ENCODE measurements around the gene AOPEP.
A peak's percentile ranks its signal among the peaks of the same experiment; 100 is the strongest.

AOPEP gene

GRCh38 chr9:94851467-94851866 is 125.0 kb downstream of the AOPEP start:
- no peak for DNase-seq

GRCh38 chr9:94851892-94852291 is 125.4 kb downstream of the AOPEP start:
- DNase-seq, result no peak

DNA sequence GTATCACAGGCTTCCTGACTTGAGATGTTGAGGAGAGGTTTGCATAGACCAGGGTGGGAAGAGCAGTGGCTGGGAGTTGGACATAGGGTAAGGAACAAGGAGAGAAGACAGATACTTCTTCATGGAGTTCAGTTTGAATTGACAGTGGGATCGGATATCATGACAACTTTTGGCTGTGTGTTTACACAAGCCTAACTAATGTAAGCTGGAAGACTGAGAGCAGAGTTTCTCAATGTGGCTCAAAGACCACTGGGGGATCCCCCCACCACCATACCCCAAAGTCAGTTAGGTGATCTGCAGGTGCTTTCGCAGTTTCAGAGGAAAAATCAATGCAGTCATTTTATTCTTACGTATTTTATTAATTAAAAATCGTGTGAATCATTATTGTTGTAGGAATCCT is 125.9 kb downstream of the AOPEP start:
- no peak for DNase-seq

DNA sequence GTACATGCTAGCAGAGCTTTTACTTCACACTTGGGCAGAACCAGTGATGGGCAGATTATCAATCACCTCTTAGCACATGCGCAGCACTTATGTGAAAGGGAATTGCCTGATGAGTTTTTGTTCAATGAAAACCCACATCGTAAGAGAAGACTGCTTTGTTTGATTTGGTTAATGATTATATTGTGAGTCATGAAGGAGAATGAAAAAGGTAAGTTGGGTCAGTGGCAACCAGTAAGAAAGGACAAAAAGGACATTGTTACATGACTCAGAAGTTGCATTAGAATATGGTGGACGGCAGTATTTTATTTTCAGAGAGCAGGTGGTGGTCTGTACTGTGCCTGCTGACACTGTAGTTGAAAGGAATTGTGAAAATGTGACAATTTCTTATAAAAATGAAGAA is 127.4 kb downstream of the AOPEP start:
- no peak for DNase-seq

- DNase-seq, result no peak
Observed at GRCh38 chr9:94855903-94856302, 129.4 kb downstream of the AOPEP start.

- DNase-seq, result no peak
Observed at GRCh38 chr9:94857791-94858190, 131.3 kb downstream of the AOPEP start.

DNA sequence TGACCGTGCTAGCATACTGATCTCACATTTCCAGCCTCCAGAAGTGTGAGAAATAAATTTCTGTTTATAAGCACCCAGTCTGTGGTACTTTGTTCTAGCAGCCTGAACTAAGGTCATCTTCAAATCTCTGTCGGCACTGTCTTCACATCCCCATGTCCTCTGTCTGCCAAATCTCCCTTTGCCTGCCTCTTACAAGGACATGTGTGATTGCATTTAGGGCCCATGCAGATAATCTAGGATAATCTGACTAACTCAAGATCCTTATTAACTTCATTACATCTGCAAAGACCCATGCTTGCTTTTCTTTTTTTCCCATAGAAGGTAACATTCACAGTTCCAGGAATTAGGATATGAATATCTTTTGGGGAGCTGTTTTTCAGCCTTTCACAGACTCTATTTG is 132.7 kb downstream of the AOPEP start:
- DNase-seq, result no peak

DNA sequence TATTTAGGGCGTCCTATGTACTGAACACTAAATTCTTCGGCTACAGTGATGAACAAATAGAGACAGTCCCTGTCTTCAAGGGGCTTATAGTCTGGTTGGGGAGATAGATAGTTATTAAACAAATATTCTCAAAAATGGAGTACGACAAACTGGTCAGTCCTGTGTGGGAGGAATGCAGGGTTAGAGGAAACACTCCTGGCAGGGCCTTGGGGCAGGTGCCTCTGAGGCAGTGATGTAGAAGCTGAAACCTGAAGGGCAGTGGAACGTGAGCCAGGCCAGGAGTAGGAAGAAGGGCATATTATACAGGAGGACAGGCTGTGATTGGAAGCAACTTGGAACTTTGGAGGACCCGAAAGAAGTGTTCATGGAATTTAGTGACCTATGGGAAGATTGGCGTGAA is 133.4 kb downstream of the AOPEP start:
- no peak for DNase-seq

- DNase-seq, result peak; percentile 84
Observed at GRCh38 chr9:94860678-94861588, 134.4 kb downstream of the AOPEP start.

- DNase-seq, result no peak
Observed at GRCh38 chr9:94861589-94862272, 135.2 kb downstream of the AOPEP start.

- DNase-seq, result no peak
Observed at GRCh38 chr9:94864196-94864595, 137.7 kb downstream of the AOPEP start.

DNA sequence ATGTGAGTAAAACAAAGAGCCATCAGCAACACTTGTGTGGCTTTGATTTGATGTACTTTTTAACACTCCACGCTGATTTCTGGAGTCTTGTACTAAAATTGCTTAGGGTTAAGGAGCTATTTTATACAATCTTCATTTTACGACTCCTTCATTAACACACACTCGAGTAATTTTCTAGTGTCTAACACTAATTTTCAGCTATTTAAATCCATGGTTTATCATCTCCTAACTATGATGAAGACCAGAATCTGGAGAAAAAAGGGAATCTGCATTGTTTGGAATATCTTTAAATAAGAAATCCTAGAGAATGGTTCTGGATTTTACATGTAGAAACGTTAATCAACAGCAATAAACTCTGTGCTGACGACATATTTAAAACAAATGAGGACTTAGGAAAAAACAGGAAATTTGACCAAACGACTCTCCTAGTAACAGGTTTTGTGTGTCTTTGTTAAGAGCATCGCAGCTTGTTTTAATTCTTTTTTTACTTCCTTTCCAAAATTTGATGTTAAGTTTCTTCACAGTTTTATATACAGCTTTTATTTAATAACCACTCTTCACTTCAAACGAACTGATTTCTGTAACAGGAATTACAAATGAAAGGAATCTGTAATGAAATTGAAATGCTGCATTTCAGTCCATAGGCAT is 138.5 kb downstream of the AOPEP start:
- DNase-seq, result no peak

DNA sequence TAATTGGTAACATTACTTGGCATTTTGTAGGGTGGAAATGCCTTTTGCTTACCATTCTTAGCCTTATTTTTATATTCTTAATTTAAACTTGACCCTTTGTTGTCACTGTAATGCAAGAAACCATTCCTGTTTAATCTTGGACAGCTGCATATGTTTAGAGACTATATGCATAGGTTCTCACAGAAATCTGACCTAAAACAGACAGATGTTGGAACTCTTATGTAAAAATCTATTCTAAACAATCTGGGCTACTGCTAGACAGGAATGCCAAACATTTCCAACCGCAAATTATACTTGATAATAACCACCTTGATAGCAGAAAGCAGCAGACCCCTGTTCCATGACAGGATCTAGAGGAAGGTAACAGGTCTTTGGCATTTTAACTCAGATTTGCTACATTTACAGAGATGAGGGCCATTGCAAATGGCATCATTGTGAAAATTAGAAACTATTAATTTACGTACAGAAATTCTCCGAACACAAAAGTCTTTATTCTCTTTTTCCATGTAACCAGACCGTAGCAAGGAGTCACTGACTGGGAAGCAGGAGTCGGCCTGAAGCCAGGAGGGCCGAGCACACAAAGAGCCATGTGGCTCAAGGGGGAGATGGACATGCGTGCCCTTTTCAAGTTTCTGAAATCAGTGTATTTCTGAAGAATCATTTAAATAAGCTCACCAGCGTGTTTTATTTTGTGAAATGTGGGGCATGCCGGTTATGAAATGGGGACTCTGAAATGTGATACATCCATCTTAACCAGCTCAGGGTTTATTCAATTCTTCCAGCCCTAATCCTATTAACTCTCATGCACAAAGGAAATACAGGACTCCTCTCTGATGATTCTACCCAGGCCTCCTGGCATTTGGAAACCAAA is 139.3 kb downstream of the AOPEP start:
- DNase-seq, result peak; percentile 49

DNA sequence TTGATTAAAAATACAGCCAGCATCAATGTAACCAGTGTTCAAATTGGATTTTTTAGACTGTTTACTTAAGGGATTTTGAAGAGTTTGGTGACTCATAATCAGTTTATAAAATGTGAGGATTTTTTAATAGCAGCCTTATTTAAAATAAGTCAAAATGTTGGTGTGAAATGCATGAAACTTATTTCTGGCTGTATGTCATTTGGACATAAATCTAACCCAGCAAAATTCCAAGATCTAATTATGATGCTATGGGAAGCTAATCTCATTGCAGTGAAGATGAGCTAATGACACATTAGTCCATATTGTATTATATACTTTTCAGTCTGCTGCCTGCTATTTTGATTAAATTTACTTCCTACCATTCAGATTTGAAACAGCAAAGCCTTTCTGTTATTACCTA is 140.3 kb downstream of the AOPEP start:
- no peak for DNase-seq

GRCh38 chr9:94867281-94867841 is 140.9 kb downstream of the AOPEP start:
- DNase-seq, result peak; percentile 75

- DNase-seq, result peak; percentile 38
Observed at GRCh38 chr9:94867842-94868312, 141.4 kb downstream of the AOPEP start.

- no peak for DNase-seq
Observed at GRCh38 chr9:94868464-94868863, 142.0 kb downstream of the AOPEP start.

DNA sequence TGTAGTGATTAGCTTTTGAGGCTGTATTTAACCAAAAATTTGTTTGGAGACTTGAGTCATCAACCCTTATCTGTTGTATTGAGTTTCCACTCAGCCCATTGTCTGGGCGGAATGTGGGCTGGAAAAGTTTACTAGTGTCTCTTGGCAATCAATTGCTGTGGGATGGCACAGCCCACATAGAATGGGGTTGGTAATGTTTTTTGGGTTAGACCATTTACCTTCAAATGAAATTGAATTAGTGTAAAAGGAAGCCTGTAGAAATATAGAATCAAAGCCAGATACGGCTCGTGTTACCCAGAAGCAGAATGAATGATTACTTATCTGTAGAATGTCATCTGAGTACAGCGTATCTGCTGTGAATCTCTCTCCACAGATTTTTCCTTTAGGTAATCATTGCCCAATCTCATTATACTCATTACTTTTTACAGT is 142.9 kb downstream of the AOPEP start:
- DNase-seq, result no peak

- DNase-seq, result no peak
Observed at GRCh38 chr9:94870465-94870792, 143.9 kb downstream of the AOPEP start.

DNA sequence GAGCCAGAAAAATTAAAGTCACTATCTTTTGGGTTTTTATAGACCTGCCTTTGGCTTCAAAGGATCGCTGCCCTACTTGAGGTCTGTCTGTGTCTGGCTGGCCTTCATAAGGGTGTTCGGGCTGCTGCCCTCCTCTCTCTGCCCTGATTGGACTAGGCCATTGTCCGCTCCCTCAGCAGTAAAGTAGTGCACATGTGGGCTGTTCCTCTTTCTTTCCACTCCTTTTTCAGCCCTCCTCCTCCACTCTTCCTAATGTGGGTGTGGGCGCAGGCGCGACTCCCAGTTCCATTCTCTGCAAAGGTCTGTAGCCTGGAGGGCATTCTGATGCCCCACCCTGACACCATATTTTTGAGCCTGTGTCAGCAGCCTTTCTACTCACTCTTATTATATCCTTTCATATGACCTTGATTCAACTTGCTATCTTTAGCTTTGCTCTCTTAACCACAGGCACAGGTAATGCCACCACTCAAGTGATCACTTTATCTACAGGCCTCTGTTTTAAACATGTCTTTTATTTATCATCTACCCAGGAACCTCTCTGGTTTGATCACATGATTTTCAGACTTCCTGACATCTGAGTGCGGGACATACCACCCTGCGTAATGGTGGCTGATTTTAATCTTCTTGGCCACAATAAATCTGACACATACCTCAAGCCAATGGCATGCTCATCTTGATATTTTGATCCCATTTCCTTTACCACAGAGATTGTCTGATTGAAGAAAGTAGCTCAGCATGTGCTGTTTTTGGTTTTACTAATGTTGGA is 144.5 kb downstream of the AOPEP start:
- DNase-seq, result no peak

DNA sequence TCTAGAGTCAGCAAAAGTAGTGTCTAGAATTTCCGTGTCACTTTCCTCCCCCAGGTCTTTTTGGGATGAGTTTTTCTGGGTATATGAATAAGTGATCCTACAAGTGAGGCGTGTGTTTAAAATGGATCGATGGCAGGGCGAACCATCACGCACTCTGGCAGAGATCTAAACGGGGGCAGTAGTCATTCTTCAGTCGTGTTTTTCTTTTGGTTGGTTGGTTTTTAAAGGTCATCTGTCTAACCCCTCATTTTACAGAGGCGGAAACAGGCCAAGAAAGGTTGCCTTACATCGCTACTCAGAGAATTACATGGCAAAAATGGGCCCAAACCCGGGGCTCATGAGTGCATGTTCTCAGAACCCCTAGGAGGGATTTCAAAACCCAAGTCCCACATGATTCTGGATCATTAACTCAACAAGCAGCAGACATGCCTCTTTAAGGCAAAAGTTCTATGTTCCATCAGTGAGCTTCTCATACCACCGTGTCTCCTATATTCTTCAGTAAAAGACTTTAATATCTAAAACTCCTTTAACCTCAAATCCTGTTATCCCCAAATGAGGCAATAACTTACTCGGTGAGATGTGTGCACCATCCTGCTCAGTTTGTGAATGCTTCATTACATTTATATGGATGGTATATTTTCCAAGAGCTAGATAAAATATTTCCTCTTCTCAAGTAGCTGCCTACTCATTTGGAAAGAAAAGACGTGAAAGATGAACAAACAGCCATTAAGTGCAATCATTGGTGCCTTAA is 145.8 kb downstream of the AOPEP start:
- DNase-seq, result no peak

Data from femur (tissue), 1 donor.